PC-3 (cell line): ENCODE measurements around the gene PRKN. TPM values are rescaled to one million over a fixed set of nuclear protein-coding genes. Genes with fewer than 3 reads are reported as not detected.

Experiments used
- ATAC-seq: fragments of 200-7000 bp; cut with Tn5 transposase; 2 replicates; pipeline ENCODE4 v1.9.1; 2020; ENCODE audit warnings: mild to moderate bottlenecking, moderate library complexity
- BruUV-seq: library from RNA; stranded (reverse); fragments of 400-500 nt; replicated peaks from 2 replicates; lab custom pipeline; 2021; lab: Mats Ljungman, UMichigan
- CTCF ChIA-PET: fragments of 300-600 bp; sonication (Branson Sonifier 250); formaldehyde crosslinking; loops from one replicate; lab custom pipeline; 2022; ENCODE audit warnings: antibody characterized with exemption; lab: Charles Lee
- POLR2A ChIA-PET: fragments of 300-600 bp; sonication (Branson Sonifier 250); formaldehyde crosslinking; loops from one replicate; lab custom pipeline; 2022; ENCODE audit warnings: antibody characterized with exemption; ENCODE audit not compliant: unreplicated experiment; lab: Charles Lee
- DNase-seq: peaks from one replicate; pipeline ENCODE4 v3.0.0-alpha.2; 2015
- H2AFZ ChIP-seq: fragments of 300-600 bp; sonication (generic); 2 replicates; pipeline ENCODE4 v1.6.0; 2016; ENCODE audit warnings: antibody characterized with exemption, low read length
- H3F3A ChIP-seq: fragments of 300-600 bp; sonication (generic); one replicate; pipeline ENCODE4 v1.6.0; 2017; ENCODE audit warnings: antibody characterized with exemption, low read length, control low read depth, mild to moderate bottlenecking; ENCODE audit not compliant: unreplicated experiment
- H3K27ac ChIP-seq: fragments of 300-600 bp; sonication (generic); 2 replicates; pipeline ENCODE4 v1.5.1; 2016; ENCODE audit warnings: mild to moderate bottlenecking, low read length
- H3K27me3 ChIP-seq: fragments of 300-600 bp; sonication (generic); 2 replicates; pipeline ENCODE4 v1.6.1; 2016; ENCODE audit warnings: low read length, mixed read lengths
- H3K36me3 ChIP-seq: fragments of 300-600 bp; sonication (generic); 2 replicates; pipeline ENCODE4 v1.6.1; 2016; ENCODE audit warnings: low read depth, mixed run types, low read length, mixed read lengths
- H3K4me1 ChIP-seq: fragments of 300-600 bp; sonication (generic); 2 replicates; pipeline ENCODE4 v1.5.1; 2016; ENCODE audit warnings: low read length; ENCODE audit not compliant: insufficient read depth
- H3K4me2 ChIP-seq: fragments of 300-600 bp; sonication (generic); 2 replicates; pipeline ENCODE4 v1.6.0; 2016; ENCODE audit warnings: low read length
- H3K4me3 ChIP-seq: fragments of 300-600 bp; sonication (generic); 2 replicates; pipeline ENCODE4 v1.5.1; 2016; ENCODE audit warnings: mild to moderate bottlenecking, low read length, mixed read lengths
- H3K79me2 ChIP-seq: fragments of 300-600 bp; sonication (generic); 2 replicates; pipeline ENCODE4 v1.6.1; 2017; ENCODE audit warnings: low read length, mixed read lengths
- H3K9ac ChIP-seq: fragments of 300-600 bp; sonication (generic); 2 replicates; pipeline ENCODE4 v1.6.0; 2016; ENCODE audit warnings: mild to moderate bottlenecking, low read length
- H3K9me2 ChIP-seq: fragments of 300-600 bp; sonication (generic); replicated peaks from 2 replicates; pipeline ENCODE4 v1.6.1; 2016; ENCODE audit warnings: mixed run types, low read length, mixed read lengths
- H3K9me3 ChIP-seq: fragments of 300-600 bp; sonication (generic); 2 replicates; pipeline ENCODE4 v1.6.1; 2016; ENCODE audit warnings: low read length, mixed read lengths
- H4K20me1 ChIP-seq: fragments of 300-600 bp; sonication (generic); 2 replicates; pipeline ENCODE4 v1.6.1; 2016; ENCODE audit warnings: low read length, mixed read lengths
- CTCF ChIP-seq: fragments of 300-600 bp; sonication (generic); conservative IDR thresholded peaks from 2 replicates; pipeline ENCODE4 v1.5.1; 2017; ENCODE audit warnings: antibody characterized with exemption, low read depth, mild to moderate bottlenecking, low read length
- EZH2 ChIP-seq: fragments of 300-600 bp; sonication (generic); IDR thresholded peaks from one replicate; pipeline ENCODE4 v1.6.1; 2017; ENCODE audit warnings: antibody characterized with exemption, mild to moderate bottlenecking, low read length; ENCODE audit not compliant: unreplicated experiment
- EZH2phosphoT487 ChIP-seq: fragments of 300-600 bp; sonication (generic); IDR thresholded peaks from 2 replicates; pipeline ENCODE4 v1.6.1; 2018; ENCODE audit warnings: mild to moderate bottlenecking, antibody characterized with exemption, low read length, borderline replicate concordance
- intact Hi-C: fragments of 100-400 bp; cut with micrococcal nuclease; formaldehyde crosslinking; loops from 2 replicates; pipeline ENCODE4 v1.9.0; 2023
- total RNA-seq: library from RNA; depleted of rRNA; stranded (reverse); fragments of >200 nt; gene quantifications from 2 replicates; pipeline ENCODE4 v1.2.3, GENCODE V29; 2014

The PRKN gene
- total RNA-seq, 1 experiment from 2014 or later: not detected

- no TSS peak for BruUV-seq
- ChIA-PET POLR2A (no interaction called here), CTCF (interaction anchor here (0.6 kb wide), 1 partner anchor 82 kb away, joined by 4 read pairs; no protein-coding TSS in a partner anchor)
- TF ChIP-seq EZH2 (no peak), CTCF (no peak), EZH2phosphoT487 (no peak)
- Histone ChIP-seq H2AFZ (no peak overlapping the region), H3K27me3 (no peaks in the 10 kb centered on the region), H3K36me3 (no peaks in the 10 kb centered on the region), H3F3A (no peaks in the 10 kb centered on the region), H3K9me2 (no peaks in the 10 kb centered on the region), H3K4me2 (no peak overlapping the region), H3K9ac (no peak overlapping the region), H3K4me3 (no peak overlapping the region), H3K9me3 (no peaks in the 10 kb centered on the region), H3K79me2 (no peaks in the 10 kb centered on the region), H3K27ac (no peak overlapping the region), H3K4me1 (no peaks in the 10 kb centered on the region), H4K20me1 (no peaks in the 10 kb centered on the region)
- intact Hi-C loops: no loop called here
- DNase-seq: no peak
- ATAC-seq: no peak
Observed at GRCh38 chr6:162651505-162651904, 76.1 kb downstream of the PRKN start.

- CTCF ChIA-PET: no interaction called here
- Histone ChIP-seq H3K4me2 (no peak overlapping the region), H2AFZ (no peak overlapping the region), H3K9ac (no peak overlapping the region), H3K27ac (no peak overlapping the region), H3F3A (no peaks in the 10 kb centered on the region), H4K20me1 (no peaks in the 10 kb centered on the region), H3K9me2 (no peaks in the 10 kb centered on the region), H3K79me2 (no peaks in the 10 kb centered on the region), H3K4me1 (no peaks in the 10 kb centered on the region), H3K4me3 (no peak overlapping the region), H3K9me3 (no peaks in the 10 kb centered on the region), H3K36me3 (no peaks in the 10 kb centered on the region), H3K27me3 (no peaks in the 10 kb centered on the region)
- DNase-seq (no peak), ATAC-seq (no peak)
- TF ChIP-seq CTCF (no peak), EZH2phosphoT487 (no peak), EZH2 (no peak)
- no TSS peak for BruUV-seq
- POLR2A ChIA-PET: no interaction called here
- intact Hi-C loops: no loop called here
Observed at GRCh38 chr6:162649271-162649670, 78.3 kb downstream of the PRKN start.

- ChIA-PET CTCF (no interaction called here), POLR2A (no interaction called here)
- Histone ChIP-seq H3K79me2 (no peaks in the 10 kb centered on the region), H3K27ac (no peak overlapping the region), H2AFZ (no peak overlapping the region), H3K4me3 (no peak overlapping the region), H3K9me3 (no peaks in the 10 kb centered on the region), H3K4me1 (no peaks in the 10 kb centered on the region), H3K9me2 (no peaks in the 10 kb centered on the region), H3K27me3 (no peaks in the 10 kb centered on the region), H3K9ac (no peak overlapping the region), H3K4me2 (no peak overlapping the region), H3F3A (no peaks in the 10 kb centered on the region), H4K20me1 (no peaks in the 10 kb centered on the region), H3K36me3 (no peaks in the 10 kb centered on the region)
- ATAC-seq: no peak
- BruUV-seq: no TSS peak
- TF ChIP-seq EZH2 (no peak), EZH2phosphoT487 (no peak), CTCF (no peak)
- no peak for DNase-seq
- intact Hi-C loops: no loop called here
Observed at GRCh38 chr6:162644153-162644552, 83.4 kb downstream of the PRKN start.
